CD4-positive, alpha-beta T cell (primary cell): ENCODE data around the gene MACROD2. TPM values are rescaled to one million over a fixed set of nuclear protein-coding genes. Genes with fewer than 3 reads are reported as not detected.

Experiments
- ATAC-seq: fragments of 200-7000 bp; cut with Tn5 transposase; one replicate; pipeline ENCODE4 v1.10.0; 2022; ENCODE audit warnings: mild to moderate bottlenecking; ENCODE audit not compliant: poor library complexity
- CTCF ChIA-PET: fragments of 350-600 bp; sonication (Branson Sonifier 250); formaldehyde crosslinking; loops from one replicate; lab custom pipeline; 2021; ENCODE audit warnings: antibody characterized with exemption, inconsistent platforms; lab: Charles Lee
- POLR2A ChIA-PET: fragments of 350-600 bp; sonication (Branson Sonifier 250); formaldehyde crosslinking; loops from one replicate; lab custom pipeline; 2021; ENCODE audit warnings: antibody characterized with exemption, inconsistent platforms; lab: Charles Lee
- DNase-seq, 14 experiments: peaks; one replicate each; pipeline ENCODE4 v3.0.0-alpha.2; 2013 to 2020; ENCODE audit warnings: mixed read lengths in 2 of 14
- H3K27ac ChIP-seq, 2 donors: one replicate each; pipeline versions ENCODE4 v1.5.1 to v1.7.0; 2013; ENCODE audit warnings: low read length in 2 of 2, low read depth in 1 of 2, mild to moderate bottlenecking in 1 of 2
- H3K27me3 ChIP-seq, 2 experiments: 1 replicate in 1 of 2; 2 replicates in 1 of 2; pipeline versions ENCODE4 v1.6.1 to v1.7.0; 2013; ENCODE audit warnings: low read length in 2 of 2, control low read depth in 1 of 2, mild to moderate bottlenecking in 1 of 2, moderate library complexity in 1 of 2; ENCODE audit not compliant: insufficient read depth in 2 of 2, control insufficient read depth in 1 of 2
- H3K36me3 ChIP-seq: one replicate; pipeline ENCODE4 v1.6.1; 2013; ENCODE audit warnings: low read length, control low read depth; ENCODE audit not compliant: insufficient read depth
- H3K4me1 ChIP-seq: one replicate; pipeline ENCODE4 v1.6.1; 2013; ENCODE audit warnings: low read length, control low read depth; ENCODE audit not compliant: insufficient read depth
- H3K4me3 ChIP-seq: one replicate; pipeline ENCODE4 v1.5.1; 2013; ENCODE audit warnings: mild to moderate bottlenecking, low read length, moderate library complexity
- H3K9me3 ChIP-seq, 2 experiments: 1 replicate in 1 of 2; 2 replicates in 1 of 2; pipeline versions ENCODE4 v1.6.1 to v1.7.0; 2013; ENCODE audit warnings: low read length in 2 of 2, mild to moderate bottlenecking in 2 of 2, control low read depth in 1 of 2, moderate library complexity in 1 of 2; ENCODE audit not compliant: control insufficient read depth in 1 of 2, insufficient read depth in 1 of 2
- H3K27ac Mint-ChIP-seq: one replicate; pipeline ENCODE4 v1.8.0; 2020; ENCODE audit warnings: mixed read lengths
- H3K27me3 Mint-ChIP-seq: one replicate; pipeline ENCODE4 v1.8.0; 2021; ENCODE audit warnings: mixed read lengths
- H3K36me3 Mint-ChIP-seq: one replicate; pipeline ENCODE4 v1.8.0; 2021; ENCODE audit warnings: low read depth, mixed read lengths
- H3K4me1 Mint-ChIP-seq: one replicate; pipeline ENCODE4 v1.8.0; 2021; ENCODE audit warnings: low read depth, mixed read lengths
- H3K4me3 Mint-ChIP-seq: one replicate; pipeline ENCODE4 v1.8.0; 2020; ENCODE audit warnings: mild to moderate bottlenecking, mixed read lengths
- H3K9me3 Mint-ChIP-seq: one replicate; pipeline ENCODE4 v1.8.0; 2020; ENCODE audit warnings: mixed read lengths
- intact Hi-C, 2 experiments: fragments of 100-400 bp; cut with DNase I in 1 of 2; cut with micrococcal nuclease in 1 of 2; formaldehyde crosslinking; loops; one replicate each; pipeline versions ENCODE4 v1.15.1 to v1.9.0; 2023 to 2025; cut with DNase I, micrococcal nuclease
- total RNA-seq, 174 experiments: library from RNA in 2 of 174; stranded (reverse) in 2 of 174; gene quantifications; one replicate each; pipeline ENCODE4 v1.2.3 and lab custom pipeline; 2021 to 2026
- TF ChIP-seq, protein P1 (sequence below): fragments of 200-600 bp; IDR thresholded peaks from one replicate; pipeline ENCODE4 v1.8.0; 2022; ENCODE audit warnings: antibody characterized with exemption, mild to moderate bottlenecking

MACROD2 gene
- total RNA-seq, 2 experiments from 2014 or later: not detected

GRCh38 chr20:15205028-15205427 lies 1209.7 kb downstream of the MACROD2 start:
- ATAC-seq: no peak
- ChIA-PET POLR2A (no interaction called here), CTCF (no interaction called here)
- Mint-ChIP-seq H3K27me3 (no peaks in the 10 kb centered on the region), H3K4me1 (no peaks in the 10 kb centered on the region), H3K36me3 (no peaks in the 10 kb centered on the region), H3K4me3 (no peak overlapping the region), H3K27ac (no peak overlapping the region), H3K9me3 (peaks cover 11% of the 10 kb centered on the region)
- H3K27ac ChIP-seq: no peak overlapping the region
- H3K36me3 ChIP-seq: no peaks in the 10 kb centered on the region
- intact Hi-C loops: no loop called here
- no peak for DNase-seq
- H3K4me3 ChIP-seq: no peak overlapping the region
- H3K27me3 ChIP-seq: no peaks in the 10 kb centered on the region
- peaks cover 0 to 12% of the 10 kb centered on the region in 2 experiments for H3K9me3 ChIP-seq
- no peaks in the 10 kb centered on the region for H3K4me1 ChIP-seq
- TF ChIP-seq, protein P1, sequence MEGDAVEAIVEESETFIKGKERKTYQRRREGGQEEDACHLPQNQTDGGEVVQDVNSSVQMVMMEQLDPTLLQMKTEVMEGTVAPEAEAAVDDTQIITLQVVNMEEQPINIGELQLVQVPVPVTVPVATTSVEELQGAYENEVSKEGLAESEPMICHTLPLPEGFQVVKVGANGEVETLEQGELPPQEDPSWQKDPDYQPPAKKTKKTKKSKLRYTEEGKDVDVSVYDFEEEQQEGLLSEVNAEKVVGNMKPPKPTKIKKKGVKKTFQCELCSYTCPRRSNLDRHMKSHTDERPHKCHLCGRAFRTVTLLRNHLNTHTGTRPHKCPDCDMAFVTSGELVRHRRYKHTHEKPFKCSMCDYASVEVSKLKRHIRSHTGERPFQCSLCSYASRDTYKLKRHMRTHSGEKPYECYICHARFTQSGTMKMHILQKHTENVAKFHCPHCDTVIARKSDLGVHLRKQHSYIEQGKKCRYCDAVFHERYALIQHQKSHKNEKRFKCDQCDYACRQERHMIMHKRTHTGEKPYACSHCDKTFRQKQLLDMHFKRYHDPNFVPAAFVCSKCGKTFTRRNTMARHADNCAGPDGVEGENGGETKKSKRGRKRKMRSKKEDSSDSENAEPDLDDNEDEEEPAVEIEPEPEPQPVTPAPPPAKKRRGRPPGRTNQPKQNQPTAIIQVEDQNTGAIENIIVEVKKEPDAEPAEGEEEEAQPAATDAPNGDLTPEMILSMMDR: no peak

- Histone ChIP-seq H3K36me3 (no peaks in the 10 kb centered on the region), H3K4me3 (no peak overlapping the region), H3K27me3 (no peaks in the 10 kb centered on the region), H3K4me1 (no peaks in the 10 kb centered on the region), H3K9me3 (peaks cover 0 to 12% of the 10 kb centered on the region in 2 experiments), H3K27ac (no peak overlapping the region)
- intact Hi-C loops: no loop called here
- ChIA-PET CTCF (no interaction called here), POLR2A (no interaction called here)
- H3K36me3 Mint-ChIP-seq: no peaks in the 10 kb centered on the region
- TF ChIP-seq, protein P1: no peak
- H3K27me3 Mint-ChIP-seq: no peaks in the 10 kb centered on the region
- H3K27ac Mint-ChIP-seq: no peak overlapping the region
- H3K4me3 Mint-ChIP-seq: no peak overlapping the region
- H3K4me1 Mint-ChIP-seq: no peaks in the 10 kb centered on the region
- ATAC-seq: no peak
- DNase-seq: no peak
- H3K9me3 Mint-ChIP-seq: peaks cover 11% of the 10 kb centered on the region
Measured at GRCh38 chr20:15205719-15206118, 1210.4 kb downstream of the MACROD2 start.

GRCh38 chr20:15209537-15209936 lies 1214.2 kb downstream of the MACROD2 start:
- no peaks in the 10 kb centered on the region for H3K36me3 Mint-ChIP-seq
- DNase-seq: no peak
- H3K36me3 ChIP-seq: no peaks in the 10 kb centered on the region
- POLR2A ChIA-PET: no interaction called here
- TF ChIP-seq, protein P1: no peak
- no peak overlapping the region for H3K4me3 Mint-ChIP-seq
- intact Hi-C loops: no loop called here
- no peak overlapping the region for H3K27ac ChIP-seq
- H3K4me1 ChIP-seq: no peaks in the 10 kb centered on the region
- ATAC-seq: no peak
- no peak overlapping the region for H3K27ac Mint-ChIP-seq
- H3K4me3 ChIP-seq: no peak overlapping the region
- no peaks in the 10 kb centered on the region for H3K27me3 Mint-ChIP-seq
- H3K4me1 Mint-ChIP-seq: no peaks in the 10 kb centered on the region
- H3K27me3 ChIP-seq: no peaks in the 10 kb centered on the region
- peaks cover 12% of the 10 kb centered on the region in 2 experiments for H3K9me3 ChIP-seq
- CTCF ChIA-PET: no interaction called here
- H3K9me3 Mint-ChIP-seq: peaks cover 16% of the 10 kb centered on the region
